WI38 (cell line): ENCODE data around the gene CAMK2D.

Experiments used
- H3K4me3 ChIP-seq: 2 replicates; pipeline ENCODE4 v1.5.1; 2011; ENCODE audit warnings: low read depth, mild to moderate bottlenecking, control low read depth, low read length
- TF ChIP-seq, protein P1 (sequence below): IDR thresholded peaks from 2 replicates; pipeline ENCODE4 v1.5.1; 2012; ENCODE audit warnings: low read depth, mild to moderate bottlenecking, control low read depth, low read length

CAMK2D gene

DNA sequence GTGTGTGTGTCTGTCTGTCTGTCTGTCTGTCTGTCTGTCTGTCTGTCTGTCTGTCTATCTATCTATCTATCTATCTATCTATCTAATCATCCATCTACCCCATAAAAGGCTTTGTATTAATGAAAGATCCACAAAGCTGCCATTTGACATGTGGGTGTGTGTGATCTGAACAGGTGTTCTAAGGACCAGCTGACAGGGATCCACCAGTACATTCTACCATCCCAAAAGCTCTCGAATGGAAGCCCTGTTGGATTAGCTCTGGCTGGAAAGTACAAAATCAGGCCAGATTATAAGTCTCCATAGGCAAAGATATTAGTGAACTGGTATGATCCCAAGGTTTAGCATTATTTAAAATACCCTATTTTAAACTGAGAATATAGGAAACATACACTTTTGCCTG is 299.3 kb downstream of the CAMK2D start:
- TF ChIP-seq, protein P1, sequence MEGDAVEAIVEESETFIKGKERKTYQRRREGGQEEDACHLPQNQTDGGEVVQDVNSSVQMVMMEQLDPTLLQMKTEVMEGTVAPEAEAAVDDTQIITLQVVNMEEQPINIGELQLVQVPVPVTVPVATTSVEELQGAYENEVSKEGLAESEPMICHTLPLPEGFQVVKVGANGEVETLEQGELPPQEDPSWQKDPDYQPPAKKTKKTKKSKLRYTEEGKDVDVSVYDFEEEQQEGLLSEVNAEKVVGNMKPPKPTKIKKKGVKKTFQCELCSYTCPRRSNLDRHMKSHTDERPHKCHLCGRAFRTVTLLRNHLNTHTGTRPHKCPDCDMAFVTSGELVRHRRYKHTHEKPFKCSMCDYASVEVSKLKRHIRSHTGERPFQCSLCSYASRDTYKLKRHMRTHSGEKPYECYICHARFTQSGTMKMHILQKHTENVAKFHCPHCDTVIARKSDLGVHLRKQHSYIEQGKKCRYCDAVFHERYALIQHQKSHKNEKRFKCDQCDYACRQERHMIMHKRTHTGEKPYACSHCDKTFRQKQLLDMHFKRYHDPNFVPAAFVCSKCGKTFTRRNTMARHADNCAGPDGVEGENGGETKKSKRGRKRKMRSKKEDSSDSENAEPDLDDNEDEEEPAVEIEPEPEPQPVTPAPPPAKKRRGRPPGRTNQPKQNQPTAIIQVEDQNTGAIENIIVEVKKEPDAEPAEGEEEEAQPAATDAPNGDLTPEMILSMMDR, result no peak
- no peak overlapping the region for H3K4me3 ChIP-seq

GRCh38 chr4:113461281-113461680 is 300.3 kb downstream of the CAMK2D start:
- TF ChIP-seq, protein P1, result no peak
- no peak overlapping the region for H3K4me3 ChIP-seq

GRCh38 chr4:113457886-113458285 is 303.7 kb downstream of the CAMK2D start:
- no peak overlapping the region for H3K4me3 ChIP-seq
- TF ChIP-seq, protein P1, result no peak

GRCh38 chr4:113457121-113457520 is 304.4 kb downstream of the CAMK2D start:
- TF ChIP-seq, protein P1, result no peak
- H3K4me3 ChIP-seq, result no peak overlapping the region

DNA sequence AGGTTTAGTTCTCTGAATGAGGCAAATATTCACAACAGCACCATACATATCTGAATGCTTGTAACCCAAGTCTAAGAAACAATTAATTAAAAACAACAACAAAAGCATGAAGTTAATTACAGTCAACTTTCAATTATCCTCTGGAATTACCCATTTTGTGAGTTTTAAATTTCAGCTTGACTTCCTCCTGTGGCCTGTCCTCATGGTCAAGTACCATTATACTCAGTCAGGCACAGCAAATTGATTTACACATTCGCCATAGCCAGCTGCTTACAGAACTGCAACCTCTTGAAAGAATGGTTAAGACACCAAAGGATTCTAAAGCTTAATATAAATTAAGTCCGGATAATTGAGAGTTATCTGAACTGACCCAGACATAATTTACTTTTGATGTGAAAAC is 306.5 kb downstream of the CAMK2D start:
- H3K4me3 ChIP-seq, result no peak overlapping the region
- TF ChIP-seq, protein P1, result no peak

DNA sequence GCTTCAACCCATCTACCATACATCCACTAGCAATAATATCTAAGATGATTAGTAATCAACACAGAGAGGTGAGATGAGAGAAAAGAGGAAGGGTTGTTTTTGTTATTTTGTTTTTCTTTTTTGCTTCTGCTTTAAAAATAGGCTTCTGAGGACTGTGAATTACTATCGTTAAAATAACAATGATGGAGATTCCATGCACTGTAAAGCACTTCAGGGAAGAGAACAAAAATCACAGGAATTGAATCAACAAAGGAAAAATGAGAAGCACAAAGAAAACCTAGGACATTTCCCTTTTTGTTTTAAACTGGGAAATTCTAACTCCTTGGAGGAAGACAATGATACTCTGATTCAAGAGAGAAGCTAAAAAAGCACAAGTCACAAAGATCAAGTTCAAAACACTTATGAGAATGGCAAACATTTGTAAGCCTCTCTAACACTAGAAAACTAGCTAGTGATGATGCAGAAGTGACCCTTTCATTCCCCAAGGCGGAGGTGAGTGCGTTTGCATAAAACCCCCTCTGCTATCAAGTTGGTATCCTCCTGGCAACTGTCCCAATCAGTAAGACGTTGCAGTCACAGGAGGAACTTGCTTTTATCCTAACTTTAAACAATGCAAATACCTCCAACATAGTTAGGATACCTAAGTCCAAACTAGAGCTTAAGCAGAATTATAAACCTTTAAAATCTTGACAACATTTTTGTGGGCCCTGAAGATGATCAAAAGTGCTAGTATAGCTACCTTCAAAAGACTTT is 308.5 kb downstream of the CAMK2D start:
- TF ChIP-seq, protein P1, result no peak
- H3K4me3 ChIP-seq, result no peak overlapping the region

GRCh38 chr4:113452152-113452551 is 309.4 kb downstream of the CAMK2D start:
- TF ChIP-seq, protein P1, result no peak
- H3K4me3 ChIP-seq, result no peak overlapping the region
